Measurements from ENCODE around the gene CDHR4.

GRCh38 chr3:49842843-49843517 lies 43.3 kb upstream of the CDHR4 start:
- TF ChIP-seq, protein P1, sequence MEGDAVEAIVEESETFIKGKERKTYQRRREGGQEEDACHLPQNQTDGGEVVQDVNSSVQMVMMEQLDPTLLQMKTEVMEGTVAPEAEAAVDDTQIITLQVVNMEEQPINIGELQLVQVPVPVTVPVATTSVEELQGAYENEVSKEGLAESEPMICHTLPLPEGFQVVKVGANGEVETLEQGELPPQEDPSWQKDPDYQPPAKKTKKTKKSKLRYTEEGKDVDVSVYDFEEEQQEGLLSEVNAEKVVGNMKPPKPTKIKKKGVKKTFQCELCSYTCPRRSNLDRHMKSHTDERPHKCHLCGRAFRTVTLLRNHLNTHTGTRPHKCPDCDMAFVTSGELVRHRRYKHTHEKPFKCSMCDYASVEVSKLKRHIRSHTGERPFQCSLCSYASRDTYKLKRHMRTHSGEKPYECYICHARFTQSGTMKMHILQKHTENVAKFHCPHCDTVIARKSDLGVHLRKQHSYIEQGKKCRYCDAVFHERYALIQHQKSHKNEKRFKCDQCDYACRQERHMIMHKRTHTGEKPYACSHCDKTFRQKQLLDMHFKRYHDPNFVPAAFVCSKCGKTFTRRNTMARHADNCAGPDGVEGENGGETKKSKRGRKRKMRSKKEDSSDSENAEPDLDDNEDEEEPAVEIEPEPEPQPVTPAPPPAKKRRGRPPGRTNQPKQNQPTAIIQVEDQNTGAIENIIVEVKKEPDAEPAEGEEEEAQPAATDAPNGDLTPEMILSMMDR (IDR thresholded peaks at IDR 0.05): no peak
- TF ChIP-seq POLR2A (IDR thresholded peaks at IDR 0.05): no peak

Data from vagina (tissue), 2 donors.